ENCODE measurements around the gene GRID1. TPM values are rescaled to one million over a fixed set of nuclear protein-coding genes. Genes with fewer than 3 reads are reported as not detected.

Gene GRID1
- total RNA-seq, 2 donors from 2014 or later = 0.37 to 0.67 TPM

DNA sequence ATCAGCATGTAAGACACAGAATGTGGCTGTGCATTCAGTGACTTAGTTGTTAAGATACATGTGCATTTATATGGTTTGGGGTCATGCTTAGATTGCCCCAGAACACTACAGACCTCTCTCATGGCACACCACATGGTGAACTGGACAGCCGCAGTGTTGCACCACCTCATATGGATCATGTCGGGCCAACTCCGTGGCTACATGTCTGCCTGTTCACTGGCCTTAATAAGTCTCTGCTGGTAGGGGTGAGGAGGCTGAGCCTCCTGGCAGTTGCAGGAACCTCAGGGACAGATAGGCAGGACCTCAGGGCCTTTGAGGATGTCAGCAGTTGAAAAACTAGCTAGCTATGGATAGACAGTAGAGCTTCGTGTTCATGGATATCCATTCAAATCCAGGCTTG is 751.0 kb downstream of the GRID1 start:
- Histone ChIP-seq H3K27me3 (no peaks in the 10 kb centered on the region), H3K27ac (no peak overlapping the region), H3K36me3 (no peaks in the 10 kb centered on the region), H3K4me1 (no peaks in the 10 kb centered on the region), H3K4me3 (no peak overlapping the region), H3K9me3 (no peaks in the 10 kb centered on the region)
- TF ChIP-seq, protein P1, sequence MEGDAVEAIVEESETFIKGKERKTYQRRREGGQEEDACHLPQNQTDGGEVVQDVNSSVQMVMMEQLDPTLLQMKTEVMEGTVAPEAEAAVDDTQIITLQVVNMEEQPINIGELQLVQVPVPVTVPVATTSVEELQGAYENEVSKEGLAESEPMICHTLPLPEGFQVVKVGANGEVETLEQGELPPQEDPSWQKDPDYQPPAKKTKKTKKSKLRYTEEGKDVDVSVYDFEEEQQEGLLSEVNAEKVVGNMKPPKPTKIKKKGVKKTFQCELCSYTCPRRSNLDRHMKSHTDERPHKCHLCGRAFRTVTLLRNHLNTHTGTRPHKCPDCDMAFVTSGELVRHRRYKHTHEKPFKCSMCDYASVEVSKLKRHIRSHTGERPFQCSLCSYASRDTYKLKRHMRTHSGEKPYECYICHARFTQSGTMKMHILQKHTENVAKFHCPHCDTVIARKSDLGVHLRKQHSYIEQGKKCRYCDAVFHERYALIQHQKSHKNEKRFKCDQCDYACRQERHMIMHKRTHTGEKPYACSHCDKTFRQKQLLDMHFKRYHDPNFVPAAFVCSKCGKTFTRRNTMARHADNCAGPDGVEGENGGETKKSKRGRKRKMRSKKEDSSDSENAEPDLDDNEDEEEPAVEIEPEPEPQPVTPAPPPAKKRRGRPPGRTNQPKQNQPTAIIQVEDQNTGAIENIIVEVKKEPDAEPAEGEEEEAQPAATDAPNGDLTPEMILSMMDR (IDR thresholded peaks at IDR 0.05) = no peak
- peak; percentile 51 for DNase-seq (ENCODE audit: low spot score)

GRCh38 chr10:85614981-85615380 is 751.6 kb downstream of the GRID1 start:
- peak; percentile 13 for DNase-seq (ENCODE audit: low spot score)
- H3K27ac ChIP-seq = no peak overlapping the region
- H3K36me3 ChIP-seq = no peaks in the 10 kb centered on the region
- H3K27me3 ChIP-seq = no peaks in the 10 kb centered on the region
- no peaks in the 10 kb centered on the region for H3K9me3 ChIP-seq
- H3K4me1 ChIP-seq = no peaks in the 10 kb centered on the region
- TF ChIP-seq, protein P1 (IDR thresholded peaks at IDR 0.05) = no peak
- no peak overlapping the region for H3K4me3 ChIP-seq

- no peaks in the 10 kb centered on the region for H3K27me3 ChIP-seq
- H3K9me3 ChIP-seq = no peaks in the 10 kb centered on the region
- TF ChIP-seq, protein P1 (IDR thresholded peaks at IDR 0.05) = no peak
- H3K27ac ChIP-seq = no peak overlapping the region
- no peaks in the 10 kb centered on the region for H3K4me1 ChIP-seq
- no peak for DNase-seq (ENCODE audit: low spot score)
- H3K4me3 ChIP-seq = no peak overlapping the region
- H3K36me3 ChIP-seq = no peaks in the 10 kb centered on the region
These were observed 752.0 kb downstream of the GRID1 start for GRCh38 chr10:85614566-85614965.

DNA sequence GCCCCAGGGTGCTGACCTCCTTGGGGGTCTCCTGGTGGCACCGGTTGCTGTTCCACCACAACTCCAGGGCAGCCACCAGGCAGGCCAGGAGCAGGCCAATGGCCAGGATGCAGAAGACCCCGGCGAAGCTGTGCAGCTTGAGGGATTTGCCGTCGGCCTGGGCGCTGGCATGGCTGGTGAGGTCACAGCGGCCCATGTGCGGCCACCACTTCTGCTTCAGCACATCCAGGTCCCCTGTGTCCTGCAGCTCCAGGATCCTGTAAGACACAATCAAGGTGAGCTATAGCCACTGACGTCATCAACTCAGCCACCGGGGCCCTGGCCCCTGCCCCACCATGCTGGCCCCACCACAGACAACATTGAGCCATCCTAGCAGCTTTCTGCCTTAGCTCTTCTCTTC is 753.2 kb downstream of the GRID1 start:
- Histone ChIP-seq H3K27me3 (no peaks in the 10 kb centered on the region), H3K27ac (no peak overlapping the region), H3K9me3 (no peaks in the 10 kb centered on the region), H3K4me1 (no peaks in the 10 kb centered on the region), H3K36me3 (no peaks in the 10 kb centered on the region), H3K4me3 (no peak overlapping the region)
- peak; percentile 42 for DNase-seq (ENCODE audit: low spot score)
- TF ChIP-seq, protein P1 (IDR thresholded peaks at IDR 0.05) = peak in 1 of 2 donors; percentile 0

- DNase-seq (ENCODE audit: low spot score) = peak; percentile 51
- no peak overlapping the region for H3K27ac ChIP-seq
These were observed 753.8 kb downstream of the GRID1 start for GRCh38 chr10:85612833-85613232.

GRCh38 chr10:85612378-85612775 is 754.2 kb downstream of the GRID1 start:
- Histone ChIP-seq H3K36me3 (no peaks in the 10 kb centered on the region), H3K4me3 (no peak overlapping the region), H3K27ac (no peak overlapping the region), H3K9me3 (no peaks in the 10 kb centered on the region), H3K4me1 (no peaks in the 10 kb centered on the region), H3K27me3 (no peaks in the 10 kb centered on the region)
- no peak for DNase-seq (ENCODE audit: low spot score)
- TF ChIP-seq, protein P1 (IDR thresholded peaks at IDR 0.05) = no peak

More at GRCh38 chr10:85612833-85613232, 753.8 kb downstream of the GRID1 start:
- Histone ChIP-seq H3K4me1 (no peaks in the 10 kb centered on the region), H3K9me3 (no peaks in the 10 kb centered on the region), H3K4me3 (no peak overlapping the region), H3K27me3 (no peaks in the 10 kb centered on the region), H3K36me3 (no peaks in the 10 kb centered on the region)
- TF ChIP-seq, protein P1 (IDR thresholded peaks at IDR 0.05) = peak in 1 of 2 donors; percentile 35
